Liver (tissue), 3 donors: ENCODE data around the gene TRPC4AP.

Experiments used
- ATF3 ChIP-seq: IDR thresholded peaks from 2 replicates; pipeline ENCODE4 v1.6.1; 2016; ENCODE audit warnings: antibody characterized with exemption
- FOXA1 ChIP-seq: IDR thresholded peaks from 2 replicates; pipeline ENCODE4 v1.6.1; 2016; ENCODE audit warnings: antibody characterized with exemption
- FOXA2 ChIP-seq: IDR thresholded peaks from 2 replicates; pipeline ENCODE4 v1.6.1; 2016; ENCODE audit warnings: antibody characterized with exemption
- GABPA ChIP-seq, 2 donors: IDR thresholded peaks in 1 of 2; conservative IDR thresholded peaks in 1 of 2; 2 replicates each; pipeline ENCODE4 v1.6.1; 2016; ENCODE audit warnings: antibody characterized with exemption in 2 of 2, mild to moderate bottlenecking in 1 of 2, moderate library complexity in 1 of 2
- RAD21 ChIP-seq, 2 donors: IDR thresholded peaks; 2 replicates each; pipeline ENCODE4 v1.6.1; 2016; ENCODE audit warnings: antibody characterized with exemption in 2 of 2, mild to moderate bottlenecking in 2 of 2
- REST ChIP-seq: IDR thresholded peaks from 2 replicates; pipeline ENCODE4 v1.6.1; 2016; ENCODE audit warnings: antibody characterized with exemption, mild to moderate bottlenecking
- RXRA ChIP-seq, 2 donors: IDR thresholded peaks; 2 replicates each; pipeline ENCODE4 v1.6.1; 2017 to 2018; ENCODE audit warnings: antibody characterized with exemption in 2 of 2, mild to moderate bottlenecking in 1 of 2
- TAF1 ChIP-seq: conservative IDR thresholded peaks from 2 replicates; pipeline ENCODE4 v1.6.1; 2016; ENCODE audit warnings: antibody characterized with exemption, mild to moderate bottlenecking
- YY1 ChIP-seq: IDR thresholded peaks from 2 replicates; pipeline ENCODE4 v1.6.1; 2016; ENCODE audit warnings: antibody characterized with exemption, mild to moderate bottlenecking
- TF ChIP-seq, protein P1 (sequence below): fragments of 150-350 bp; IDR thresholded peaks from 2 replicates; pipeline ENCODE4 v1.5.1; 2017; ENCODE audit warnings: improper control_type of control experiment, low read depth, low read length; ENCODE audit not compliant: missing input control
- TF ChIP-seq, protein P2 (sequence below): IDR thresholded peaks from 2 replicates; pipeline ENCODE4 v1.6.1; 2016; ENCODE audit warnings: antibody characterized with exemption
- donor health status: healthy.
- donor health status: healthy.

GRCh38 chr20:35115606-35116005, 23.0 kb upstream of the TRPC4AP start:
- TF ChIP-seq RAD21 (IDR thresholded peaks at IDR 0.05): no peak
- TF ChIP-seq, protein P1, sequence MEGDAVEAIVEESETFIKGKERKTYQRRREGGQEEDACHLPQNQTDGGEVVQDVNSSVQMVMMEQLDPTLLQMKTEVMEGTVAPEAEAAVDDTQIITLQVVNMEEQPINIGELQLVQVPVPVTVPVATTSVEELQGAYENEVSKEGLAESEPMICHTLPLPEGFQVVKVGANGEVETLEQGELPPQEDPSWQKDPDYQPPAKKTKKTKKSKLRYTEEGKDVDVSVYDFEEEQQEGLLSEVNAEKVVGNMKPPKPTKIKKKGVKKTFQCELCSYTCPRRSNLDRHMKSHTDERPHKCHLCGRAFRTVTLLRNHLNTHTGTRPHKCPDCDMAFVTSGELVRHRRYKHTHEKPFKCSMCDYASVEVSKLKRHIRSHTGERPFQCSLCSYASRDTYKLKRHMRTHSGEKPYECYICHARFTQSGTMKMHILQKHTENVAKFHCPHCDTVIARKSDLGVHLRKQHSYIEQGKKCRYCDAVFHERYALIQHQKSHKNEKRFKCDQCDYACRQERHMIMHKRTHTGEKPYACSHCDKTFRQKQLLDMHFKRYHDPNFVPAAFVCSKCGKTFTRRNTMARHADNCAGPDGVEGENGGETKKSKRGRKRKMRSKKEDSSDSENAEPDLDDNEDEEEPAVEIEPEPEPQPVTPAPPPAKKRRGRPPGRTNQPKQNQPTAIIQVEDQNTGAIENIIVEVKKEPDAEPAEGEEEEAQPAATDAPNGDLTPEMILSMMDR: no peak
- no peak for TF ChIP-seq ATF3
- TF ChIP-seq FOXA2: no peak
- TF ChIP-seq YY1: no peak
- no peak for TF ChIP-seq REST
- no peak for TF ChIP-seq TAF1
- no peak for TF ChIP-seq RXRA (IDR thresholded peaks at IDR 0.05)
- TF ChIP-seq, protein P2, sequence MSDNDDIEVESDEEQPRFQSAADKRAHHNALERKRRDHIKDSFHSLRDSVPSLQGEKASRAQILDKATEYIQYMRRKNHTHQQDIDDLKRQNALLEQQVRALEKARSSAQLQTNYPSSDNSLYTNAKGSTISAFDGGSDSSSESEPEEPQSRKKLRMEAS: no peak
- TF ChIP-seq GABPA (IDR thresholded peaks at IDR 0.05 in 1 of 2, conservative IDR thresholded peaks at IDR 0.05 in 1 of 2): no peak
- TF ChIP-seq FOXA1: no peak
